ENCODE results near the gene PRKCB.
"Not testable (repeated sequence)": the region's sequence is repeated elsewhere in the genome, so short reads cannot be mapped to it uniquely, and the experiment has no call there.

Gene PRKCB

GRCh38 chr16:23930791-23931190 lies 95.0 kb downstream of the PRKCB start:
- no peaks in the 10 kb centered on the region for H3K27me3 ChIP-seq (ENCODE audit: insufficient read depth, low read depth)
- H3K4me3 ChIP-seq (IDR thresholded peaks at IDR 0.05; ENCODE audit: insufficient read depth, low read depth, low read length): no peak overlapping the region
- no peak overlapping the region for H3K27ac ChIP-seq
- H3K4me1 ChIP-seq (ENCODE audit: low read depth, poor library complexity, severe bottlenecking): no peaks in the 10 kb centered on the region
- H3K79me2 ChIP-seq (ENCODE audit: insufficient read depth, low read depth): no peaks in the 10 kb centered on the region
- H2AFZ ChIP-seq (ENCODE audit: low read depth): no peak overlapping the region
- H3K4me2 ChIP-seq: no peak overlapping the region
- TF ChIP-seq CTCF (conservative IDR thresholded peaks at IDR 0.05; ENCODE audit: low read depth, low read length): no peak
- no peaks in the 10 kb centered on the region for H4K20me1 ChIP-seq (ENCODE audit: insufficient read depth)
- no peak overlapping the region for H3K9ac ChIP-seq
- no peaks in the 10 kb centered on the region for H3K36me3 ChIP-seq (ENCODE audit: insufficient read depth)

- H3K4me1 ChIP-seq (ENCODE audit: low read depth, poor library complexity, severe bottlenecking): no peaks in the 10 kb centered on the region
- H4K20me1 ChIP-seq (ENCODE audit: insufficient read depth): no peaks in the 10 kb centered on the region
- H3K4me2 ChIP-seq: no peak overlapping the region
- H3K36me3 ChIP-seq (ENCODE audit: insufficient read depth): no peaks in the 10 kb centered on the region
- no peak overlapping the region for H3K4me3 ChIP-seq (IDR thresholded peaks at IDR 0.05; ENCODE audit: insufficient read depth, low read depth, low read length)
- no peak overlapping the region for H2AFZ ChIP-seq (ENCODE audit: low read depth)
- no peaks in the 10 kb centered on the region for H3K79me2 ChIP-seq (ENCODE audit: insufficient read depth, low read depth)
- H3K9ac ChIP-seq: no peak overlapping the region
- no peaks in the 10 kb centered on the region for H3K27me3 ChIP-seq (ENCODE audit: insufficient read depth, low read depth)
- no peak for TF ChIP-seq CTCF (conservative IDR thresholded peaks at IDR 0.05; ENCODE audit: low read depth, low read length)
- no peak overlapping the region for H3K27ac ChIP-seq
These were observed 95.4 kb downstream of the PRKCB start for GRCh38 chr16:23931199-23931598.

- H3K4me2 ChIP-seq; H2AFZ ChIP-seq (ENCODE audit: low read depth); H3K27me3 ChIP-seq (ENCODE audit: insufficient read depth, low read depth); H3K4me1 ChIP-seq (ENCODE audit: low read depth, poor library complexity, severe bottlenecking); H3K27ac ChIP-seq; H4K20me1 ChIP-seq (ENCODE audit: insufficient read depth); H3K36me3 ChIP-seq (ENCODE audit: insufficient read depth); H3K79me2 ChIP-seq (ENCODE audit: insufficient read depth, low read depth); H3K9ac ChIP-seq; H3K4me3 ChIP-seq (IDR thresholded peaks at IDR 0.05; ENCODE audit: insufficient read depth, low read depth, low read length): not testable (repeated sequence)
These were observed 97.9 kb downstream of the PRKCB start for GRCh38 chr16:23933650-23934049.

GRCh38 chr16:23934610-23935236 lies 98.9 kb downstream of the PRKCB start:
- H3K4me1 ChIP-seq (ENCODE audit: low read depth, poor library complexity, severe bottlenecking): no peaks in the 10 kb centered on the region
- H3K36me3 ChIP-seq (ENCODE audit: insufficient read depth): no peaks in the 10 kb centered on the region

More at GRCh38 chr16:23934610-23935236, 98.9 kb downstream of the PRKCB start:
- H3K9ac ChIP-seq: no peak overlapping the region
- no peak for TF ChIP-seq CTCF (conservative IDR thresholded peaks at IDR 0.05; ENCODE audit: low read depth, low read length)
- no peaks in the 10 kb centered on the region for H3K27me3 ChIP-seq (ENCODE audit: insufficient read depth, low read depth)
- no peak overlapping the region for H2AFZ ChIP-seq (ENCODE audit: low read depth)
- no peak overlapping the region for H3K4me2 ChIP-seq
- H3K27ac ChIP-seq: no peak overlapping the region
- no peak overlapping the region for H3K4me3 ChIP-seq (IDR thresholded peaks at IDR 0.05; ENCODE audit: insufficient read depth, low read depth, low read length)
- H4K20me1 ChIP-seq (ENCODE audit: insufficient read depth): no peaks in the 10 kb centered on the region
- no peaks in the 10 kb centered on the region for H3K79me2 ChIP-seq (ENCODE audit: insufficient read depth, low read depth)
